GM21526 (cell line): ENCODE results near the gene PRDM16.

ENCODE experiments used
- ATAC-seq: cut with Tn5 transposase; IDR thresholded peaks from one replicate; pipeline ENCODE4 v1.9.1; 2021; ENCODE audit warnings: moderate library complexity; ENCODE audit not compliant: unreplicated experiment, low FRiP score

The PRDM16 gene

DNA sequence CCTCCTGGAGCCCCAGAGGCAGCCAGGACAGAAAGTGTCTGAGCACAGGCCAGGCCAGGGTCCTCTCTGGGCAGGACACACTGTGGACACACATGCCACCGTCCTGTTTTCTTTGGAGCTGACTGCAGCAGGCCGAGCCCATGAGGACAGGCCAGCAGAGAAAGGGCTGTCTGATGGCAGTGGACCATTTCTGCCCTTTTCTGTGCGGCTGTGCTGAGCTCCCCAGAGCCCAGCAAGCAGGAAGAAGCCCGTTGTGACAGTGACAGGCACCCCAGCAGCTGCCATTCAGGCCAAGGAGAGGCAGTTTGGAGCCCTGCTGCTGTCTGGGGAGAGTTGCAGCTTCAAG lies 269.7 kb downstream of the PRDM16 start:
- ATAC-seq = no peak

DNA sequence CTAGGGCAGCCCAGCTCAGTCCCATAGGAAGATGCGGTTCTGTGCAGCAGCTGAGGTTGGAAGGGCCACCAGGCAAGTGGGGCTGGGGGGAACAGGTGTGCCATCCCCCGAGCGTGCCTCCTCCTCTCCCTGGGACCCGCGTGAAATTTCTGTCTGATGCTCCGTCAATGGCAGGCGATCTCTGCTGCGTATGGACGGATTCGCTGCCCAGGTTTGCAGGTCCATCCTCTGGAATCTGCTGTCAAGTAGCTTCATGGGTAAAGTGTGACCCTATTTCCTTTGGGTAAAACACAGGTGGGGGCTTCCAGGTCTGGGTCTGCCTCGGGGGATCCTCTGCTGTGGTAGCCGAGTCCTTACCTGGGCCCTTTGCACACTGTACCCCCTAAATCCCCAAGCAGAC lies 270.9 kb downstream of the PRDM16 start:
- no peak for ATAC-seq

DNA sequence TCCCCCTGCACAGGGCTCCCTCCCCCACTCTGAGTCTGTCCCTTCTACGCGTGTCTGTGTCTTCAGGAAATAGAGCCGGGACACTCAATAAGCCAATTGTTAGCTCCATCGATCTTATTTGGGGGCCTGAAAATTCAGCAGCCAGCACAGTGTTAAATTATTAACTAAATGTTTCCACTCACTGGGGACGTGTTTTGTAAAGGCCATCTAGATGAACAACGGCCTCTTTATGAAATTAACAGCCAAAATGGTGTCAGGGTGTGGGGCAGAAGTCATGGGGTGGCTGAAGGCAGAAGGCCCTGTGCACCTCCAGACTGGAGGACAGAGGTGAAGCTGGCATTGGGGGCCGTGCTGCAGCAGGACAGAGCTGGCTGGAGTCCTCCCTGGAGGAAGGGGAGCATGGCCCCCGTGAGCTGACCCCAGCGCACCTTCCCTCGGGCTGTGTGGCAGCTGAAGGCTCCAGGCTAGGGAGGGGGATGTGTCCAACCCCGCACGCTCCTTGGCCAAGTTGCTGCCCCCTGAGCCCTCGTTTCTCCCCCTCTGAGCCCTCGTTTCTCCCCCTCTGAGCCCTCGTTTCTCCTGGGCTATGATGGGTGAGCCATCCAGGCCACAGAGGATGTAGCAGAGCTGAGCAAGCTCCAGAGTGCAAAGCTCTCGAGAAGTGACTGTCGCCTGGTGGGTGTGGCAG lies 271.7 kb downstream of the PRDM16 start:
- ATAC-seq = no peak

DNA sequence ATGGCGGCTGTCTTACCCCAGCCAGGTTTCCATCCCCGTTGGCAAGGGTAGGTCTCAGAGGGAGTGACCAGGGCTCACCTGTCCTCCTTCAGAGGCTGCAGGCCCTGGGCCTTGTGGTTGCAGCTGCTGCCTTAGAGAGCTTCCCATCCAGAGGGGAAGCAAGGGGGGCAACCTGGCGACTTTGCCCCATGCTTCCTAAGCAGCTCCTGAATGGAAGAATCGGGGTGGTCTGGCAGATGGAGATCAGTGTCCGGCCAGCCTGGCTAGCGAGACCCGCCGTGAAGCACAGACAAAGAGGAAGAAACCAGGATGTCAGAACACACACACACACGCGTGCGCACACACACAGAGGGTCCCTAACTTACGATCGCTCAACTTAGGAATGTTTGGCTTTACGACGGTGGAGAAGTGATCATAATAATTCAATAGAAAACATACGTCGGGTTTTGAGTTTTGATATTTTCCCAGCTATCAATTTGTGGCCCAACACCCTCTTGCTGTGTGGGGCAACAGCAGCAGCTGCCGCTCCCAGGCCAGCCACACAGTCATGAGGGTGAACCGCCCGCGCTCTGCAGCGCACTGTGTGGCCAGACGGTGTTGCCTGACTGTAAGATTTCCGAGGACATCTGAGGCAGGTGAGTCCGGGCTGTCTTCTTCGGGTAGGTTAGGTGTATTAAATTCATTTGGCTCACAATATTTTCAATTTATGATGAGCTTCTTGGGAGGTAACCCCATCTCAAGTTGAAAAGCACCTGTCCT lies 272.4 kb downstream of the PRDM16 start:
- no peak for ATAC-seq

DNA sequence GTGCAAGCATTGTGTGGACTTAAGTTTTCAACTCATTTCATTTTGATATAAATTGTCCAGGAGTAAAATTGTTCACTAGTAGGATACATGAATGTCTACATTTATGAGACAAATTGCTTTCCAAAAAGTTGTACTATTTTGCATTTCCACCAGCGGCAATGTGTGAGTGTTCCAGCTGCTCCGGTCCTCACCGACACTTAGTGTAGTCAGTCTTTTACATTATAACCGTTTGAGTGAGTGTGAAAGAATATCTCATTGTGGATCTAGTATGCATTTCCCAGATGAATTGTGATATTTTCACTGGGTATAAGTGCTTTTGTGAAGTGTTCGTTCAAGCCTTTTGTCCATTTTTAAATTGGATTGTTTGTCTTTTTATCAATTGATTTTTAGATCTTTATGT lies 274.0 kb downstream of the PRDM16 start:
- no peak for ATAC-seq

DNA sequence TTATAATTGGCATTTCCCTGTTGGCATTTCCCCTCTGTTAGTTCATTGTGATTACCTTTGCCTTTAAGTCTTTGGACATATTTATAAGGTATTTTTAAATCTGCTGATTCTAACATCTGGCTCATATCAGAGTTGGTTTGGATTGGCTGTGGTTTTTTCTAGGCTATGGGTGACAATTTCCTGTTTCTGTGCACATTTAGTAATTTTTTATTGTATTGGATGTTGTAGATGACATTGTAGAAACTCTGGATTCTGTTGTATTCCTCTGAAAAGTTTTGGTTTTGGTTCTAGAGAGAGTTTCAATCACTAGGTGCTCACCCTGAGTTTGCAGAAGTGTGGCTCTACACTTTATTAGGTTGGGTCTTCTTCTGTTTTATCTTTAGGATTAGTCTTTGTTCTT lies 275.4 kb downstream of the PRDM16 start:
- ATAC-seq = no peak

DNA sequence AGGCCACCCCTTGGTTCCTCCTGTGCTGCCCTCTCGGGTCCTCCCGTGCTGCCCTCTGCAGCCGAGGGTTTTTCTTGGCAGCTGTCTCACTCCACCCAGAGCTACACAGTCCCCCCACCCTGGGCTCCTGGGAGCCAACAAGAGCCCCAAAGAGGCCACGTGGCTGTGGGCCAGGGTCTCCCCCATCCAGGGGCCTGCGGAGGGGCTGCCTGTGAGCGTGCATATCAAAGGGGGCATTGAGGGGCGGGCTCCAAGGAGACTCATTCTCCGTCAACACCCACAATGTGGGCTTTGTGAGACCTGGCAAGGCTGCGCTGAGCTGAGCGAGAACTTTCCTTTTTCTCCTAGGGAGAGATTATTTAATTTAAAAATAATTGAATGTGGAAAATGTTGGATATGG lies 276.8 kb downstream of the PRDM16 start:
- no peak for ATAC-seq

DNA sequence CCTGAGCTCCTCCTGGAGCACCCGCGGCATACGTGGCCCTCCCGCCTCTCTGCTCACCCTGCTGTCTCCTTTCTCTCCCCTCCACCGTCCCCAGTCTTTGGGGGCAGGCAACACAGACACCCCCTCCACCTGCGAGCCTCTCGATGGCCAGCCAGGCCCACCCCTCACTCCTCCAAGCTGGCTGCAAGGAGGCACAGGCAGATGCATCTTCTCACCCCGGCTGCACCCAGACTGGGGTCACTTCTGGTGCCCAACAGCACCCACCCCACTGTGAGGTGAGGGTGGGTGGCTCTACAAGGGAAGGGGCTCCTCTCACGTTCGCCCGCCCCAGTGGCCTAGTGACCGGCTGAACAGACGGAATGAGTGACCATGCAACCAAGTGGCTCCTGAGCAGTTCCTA lies 277.5 kb downstream of the PRDM16 start:
- ATAC-seq = no peak

- ATAC-seq = no peak
Measured at GRCh38 chr1:3347257-3348020, 278.4 kb downstream of the PRDM16 start.

GRCh38 chr1:3348196-3348865 lies 279.3 kb downstream of the PRDM16 start:
- ATAC-seq = no peak

DNA sequence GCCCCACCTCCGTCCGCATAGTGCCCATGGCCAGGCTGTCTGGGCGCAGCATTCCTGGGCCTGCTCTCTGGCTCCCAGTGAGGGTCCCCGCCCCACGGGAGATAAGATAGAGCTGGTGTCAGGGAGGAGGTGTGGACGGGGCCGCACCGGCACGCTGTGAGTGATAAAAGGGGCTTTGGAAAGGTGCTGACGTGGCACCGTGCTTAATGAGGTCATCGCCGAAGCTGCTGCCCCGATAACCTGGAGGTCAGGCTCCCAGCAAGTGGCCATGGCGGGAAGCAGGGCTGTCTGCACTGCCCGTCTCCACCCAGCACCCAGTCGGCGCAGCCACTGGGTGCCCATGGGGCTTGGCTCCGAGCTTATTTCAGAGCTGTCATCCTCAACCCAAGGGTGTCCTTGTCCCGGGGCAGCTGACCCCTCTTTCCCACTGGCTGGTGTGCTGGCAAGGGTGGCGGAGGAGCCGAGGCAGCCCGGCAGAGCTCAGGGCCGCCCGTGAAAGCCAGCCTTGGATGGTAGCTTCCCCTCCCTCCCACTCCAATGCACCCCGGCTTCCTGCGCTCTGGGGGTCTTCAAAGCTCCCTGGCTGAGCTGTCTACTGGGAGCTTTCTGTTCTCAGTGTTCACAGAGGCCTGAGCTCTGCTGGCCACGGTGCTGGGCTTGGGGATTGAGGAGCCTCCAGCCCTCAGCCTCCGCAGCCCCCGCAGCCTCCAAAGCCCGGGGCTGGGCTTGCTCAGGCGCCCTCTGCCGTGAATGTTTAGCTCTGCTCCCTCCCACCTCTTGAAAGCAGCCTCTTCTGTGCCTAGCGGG lies 280.4 kb downstream of the PRDM16 start:
- ATAC-seq = no peak

GRCh38 chr1:3349968-3350299 lies 280.9 kb downstream of the PRDM16 start:
- no peak for ATAC-seq

GRCh38 chr1:3350506-3351261 lies 281.7 kb downstream of the PRDM16 start:
- no peak for ATAC-seq

- ATAC-seq = no peak
Measured at GRCh38 chr1:3351449-3352298, 282.7 kb downstream of the PRDM16 start.

DNA sequence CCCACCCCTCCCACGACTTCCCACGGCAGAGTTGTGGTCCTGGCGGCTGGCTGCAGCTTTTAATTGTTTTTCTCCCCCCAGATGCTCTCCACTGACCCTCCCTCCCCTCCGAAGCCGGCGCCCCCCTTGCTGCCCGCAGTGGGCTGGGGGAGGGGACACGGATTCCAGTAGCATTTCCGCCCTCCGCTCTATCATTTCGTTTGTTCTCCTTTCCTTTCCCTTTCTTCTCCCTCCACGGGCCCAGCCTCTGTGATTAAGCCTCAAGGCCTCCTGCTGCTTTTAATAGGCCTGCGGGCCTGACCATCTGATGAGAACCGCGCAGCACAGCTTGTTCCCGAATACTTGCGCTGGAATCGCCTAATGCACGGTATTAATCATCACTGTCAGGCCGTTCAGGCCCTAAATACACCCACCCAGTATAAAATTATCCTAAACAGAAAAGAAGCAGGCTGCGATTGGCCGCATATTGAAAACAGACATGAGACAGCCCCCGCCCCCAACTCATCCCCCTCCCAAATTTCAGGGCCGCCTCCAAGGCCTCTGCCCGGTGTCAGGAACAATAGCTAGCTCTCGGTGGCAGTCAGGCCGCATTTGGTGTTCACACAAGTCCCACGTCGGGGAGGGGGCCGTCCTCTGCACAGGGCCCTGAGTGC lies 283.4 kb downstream of the PRDM16 start:
- ATAC-seq = no peak

- no peak for ATAC-seq
Measured at GRCh38 chr1:3352952-3353331, 283.9 kb downstream of the PRDM16 start.

DNA sequence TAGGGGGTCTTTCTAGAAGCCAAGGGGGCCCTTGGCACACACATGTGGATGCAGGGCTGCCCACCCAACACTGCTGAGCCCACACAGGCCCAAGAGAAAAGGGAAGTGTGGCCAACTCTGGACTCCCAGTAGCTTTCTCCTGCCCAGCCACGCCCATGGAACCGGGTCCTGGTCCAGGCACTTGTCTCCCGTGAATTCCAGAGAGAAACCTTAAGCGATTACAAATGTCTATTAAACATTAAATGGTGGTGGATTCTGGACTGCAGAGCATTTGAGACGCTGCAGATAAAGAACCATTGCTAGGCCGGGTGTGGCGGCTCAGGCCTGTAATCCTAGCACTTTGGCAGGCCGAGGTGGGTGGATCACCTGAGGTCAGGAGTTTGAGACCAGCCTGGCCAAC lies 284.9 kb downstream of the PRDM16 start:
- ATAC-seq = no peak

DNA sequence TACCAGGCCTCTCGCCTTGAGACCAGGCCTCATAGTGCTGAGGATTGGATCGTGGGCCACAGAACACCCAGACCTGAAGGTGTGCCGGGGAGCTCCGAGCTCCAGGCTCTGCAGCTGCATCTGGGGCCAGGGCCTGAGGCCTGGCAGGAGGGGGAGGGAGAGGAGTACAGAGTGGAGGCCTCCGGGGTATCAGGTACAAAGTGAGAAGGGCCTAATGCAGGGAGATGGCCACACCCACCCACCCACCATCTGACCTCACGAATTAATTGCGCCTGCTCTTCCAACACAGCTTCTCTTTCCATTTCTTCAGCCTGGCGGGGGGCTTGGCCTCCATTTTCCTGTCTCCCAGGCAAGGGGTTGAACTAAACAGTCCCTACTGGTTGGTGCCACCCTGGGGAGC lies 286.1 kb downstream of the PRDM16 start:
- ATAC-seq = no peak
